H1 (cell line): ENCODE measurements around the gene SERINC5. TPM values are rescaled to one million over a fixed set of nuclear protein-coding genes. Genes with fewer than 3 reads are reported as not detected.

Source experiments
- CTCF ChIA-PET: fragments of 300-600 bp; sonication (Branson Sonifier 250); formaldehyde crosslinking; loops from one replicate; lab custom pipeline; 2021; ENCODE audit not compliant: partially characterized antibody; lab: Charles Lee
- POLR2A ChIA-PET: fragments of 300-600 bp; sonication (Branson Sonifier 250); formaldehyde crosslinking; loops from one replicate; lab custom pipeline; 2021; ENCODE audit warnings: inconsistent platforms; ENCODE audit not compliant: partially characterized antibody; lab: Charles Lee
- DNase-seq, 2 experiments: peaks; one replicate each; pipeline versions ENCODE4 v3.0.0 to v3.0.0-alpha.2; 2010 to 2022; ENCODE audit warnings: low spot score in 2 of 2, low read depth in 1 of 2, mixed read lengths in 1 of 2
- FAIRE-seq: peaks from 2 replicates; lab custom pipeline; 2011; peaks lifted over from hg19 to GRCh38; lab: Jason Lieb, UNC
- H2AFZ ChIP-seq: 2 replicates; pipeline ENCODE4 v1.8.1; 2012; ENCODE audit warnings: low read length, inconsistent platforms
- H2AK5ac ChIP-seq: 2 replicates; pipeline ENCODE4 v1.6.1; 2013; ENCODE audit warnings: low read depth, low read length
- H2BK120ac ChIP-seq: replicated peaks from 2 replicates; pipeline ENCODE3; 2013; ENCODE audit warnings: low read depth, low read length, inconsistent platforms
- H2BK12ac ChIP-seq: 2 replicates; pipeline ENCODE4 v1.6.1; 2013; ENCODE audit warnings: low read depth, low read length
- H2BK15ac ChIP-seq: 2 replicates; pipeline ENCODE4 v1.6.1; 2013; ENCODE audit warnings: low read length
- H2BK20ac ChIP-seq: 2 replicates; pipeline ENCODE4 v1.6.1; 2013; ENCODE audit warnings: low read length
- H2BK5ac ChIP-seq: 2 replicates; pipeline ENCODE4 v1.6.1; 2013; ENCODE audit warnings: low read depth, low read length
- H3K14ac ChIP-seq: 2 replicates; pipeline ENCODE4 v1.6.1; 2013; ENCODE audit warnings: inconsistent platforms; ENCODE audit not compliant: insufficient read length
- H3K18ac ChIP-seq: 2 replicates; pipeline ENCODE4 v1.6.1; 2013; ENCODE audit warnings: low read length; ENCODE audit errors: extremely low read depth
- H3K23ac ChIP-seq: 2 replicates; pipeline ENCODE4 v1.6.1; 2013; ENCODE audit warnings: inconsistent platforms; ENCODE audit not compliant: insufficient read length
- H3K23me2 ChIP-seq: 2 replicates; pipeline ENCODE4 v1.6.1; 2013; ENCODE audit warnings: low read depth, low read length
- H3K27ac ChIP-seq: 2 replicates; pipeline ENCODE4 v1.6.1; 2011; ENCODE audit warnings: low read depth, low read length, inconsistent platforms
- H3K27me3 ChIP-seq, 4 experiments: replicated peaks in 1 of 4; 1 replicate in 1 of 4; 2 replicates in 3 of 4; pipeline versions ENCODE4 v1.6.1 to v1.8.1; 2011 to 2013; ENCODE audit warnings: low read length in 3 of 4, mild to moderate bottlenecking in 3 of 4, inconsistent platforms in 2 of 4, mixed read lengths in 2 of 4, moderate library complexity in 1 of 4; ENCODE audit not compliant: control insufficient read depth in 3 of 4, insufficient read depth in 3 of 4; ENCODE audit errors: extremely low read depth in 1 of 4
- H3K36me3 ChIP-seq, 4 experiments: 2 replicates each; pipeline versions ENCODE4 v1.6.1 to v1.8.1; 2011 to 2013; ENCODE audit warnings: mild to moderate bottlenecking in 4 of 4, low read length in 3 of 4, moderate library complexity in 2 of 4, control low read depth in 1 of 4, inconsistent platforms in 1 of 4; ENCODE audit not compliant: insufficient read depth in 4 of 4, control insufficient read depth in 2 of 4
- H3K4ac ChIP-seq: replicated peaks from 2 replicates; pipeline ENCODE3; 2013; ENCODE audit warnings: low read length, low read depth, mixed read lengths, inconsistent platforms; ENCODE audit not compliant: insufficient read length
- H3K4me1 ChIP-seq, 4 experiments: replicated peaks in 1 of 4; 1 replicate in 1 of 4; 2 replicates in 3 of 4; pipeline versions ENCODE4 v1.6.1 to v1.8.1; 2011 to 2013; ENCODE audit warnings: low read length in 3 of 4, inconsistent platforms in 2 of 4, mixed read lengths in 1 of 4; ENCODE audit not compliant: insufficient read depth in 4 of 4, control insufficient read depth in 3 of 4
- H3K4me2 ChIP-seq, 2 experiments: 2 replicates each; pipeline versions ENCODE4 v1.6.1 to v1.8.1; 2011 to 2013; ENCODE audit warnings: low read depth in 2 of 2, low read length in 2 of 2, control low read depth in 1 of 2, inconsistent platforms in 1 of 2, mild to moderate bottlenecking in 1 of 2; ENCODE audit not compliant: insufficient read depth in 1 of 2
- H3K4me3 ChIP-seq, 4 experiments: fragments of 200-600, 300-600 bp in 1 of 4; sonication (generic), shearing (Covaris generic), sonication (Bioruptor Twin) in 1 of 4; 2 replicates each; pipeline versions ENCODE4 v1.5.1 to v1.8.1; 2011 to 2016; ENCODE audit warnings: low read length in 4 of 4, low read depth in 3 of 4, control low read depth in 2 of 4, inconsistent platforms in 2 of 4, mild to moderate bottlenecking in 2 of 4, mixed read lengths in 1 of 4, moderate library complexity in 1 of 4; ENCODE audit not compliant: insufficient read depth in 2 of 4; ENCODE audit errors: extremely low read depth in 1 of 4
- H3K56ac ChIP-seq: replicated peaks from 2 replicates; pipeline ENCODE3; 2013; ENCODE audit warnings: low read depth, mild to moderate bottlenecking, mixed read lengths, low read length, inconsistent platforms; ENCODE audit not compliant: insufficient read length
- H3K79me1 ChIP-seq: 2 replicates; pipeline ENCODE4 v1.6.1; 2013; ENCODE audit warnings: low read depth, low read length, control low read depth
- H3K79me2 ChIP-seq, 2 experiments: 2 replicates each; pipeline versions ENCODE4 v1.6.1 to v1.8.1; 2012 to 2013; ENCODE audit warnings: low read length in 2 of 2, mild to moderate bottlenecking in 2 of 2, inconsistent platforms in 1 of 2; ENCODE audit not compliant: insufficient read depth in 2 of 2, control insufficient read depth in 1 of 2
- H3K9ac ChIP-seq, 4 experiments: replicated peaks in 1 of 4; 1 replicate in 1 of 4; 2 replicates in 3 of 4; pipeline versions ENCODE4 v1.6.1 to v1.8.1; 2011 to 2013; ENCODE audit warnings: low read depth in 3 of 4, low read length in 3 of 4, control low read depth in 2 of 4, mild to moderate bottlenecking in 2 of 4, moderate library complexity in 2 of 4, inconsistent platforms in 1 of 4; ENCODE audit errors: extremely low read depth in 1 of 4
- H3K9me3 ChIP-seq, 2 experiments: 2 replicates each; pipeline versions ENCODE4 v1.6.1 to v1.8.1; 2012 to 2013; ENCODE audit warnings: mild to moderate bottlenecking in 2 of 2, moderate library complexity in 2 of 2, control low read depth in 1 of 2, inconsistent platforms in 1 of 2, low read depth in 1 of 2, low read length in 1 of 2, mixed read lengths in 1 of 2; ENCODE audit not compliant: insufficient read depth in 2 of 2
- H4K20me1 ChIP-seq, 2 experiments: replicated peaks in 1 of 2; 2 replicates each; pipeline versions ENCODE3 to v1.8.1; 2011 to 2013; ENCODE audit warnings: inconsistent platforms in 2 of 2, low read length in 2 of 2, mild to moderate bottlenecking in 1 of 2; ENCODE audit not compliant: insufficient read depth in 2 of 2, control insufficient read depth in 1 of 2
- H4K5ac ChIP-seq: 2 replicates; pipeline ENCODE4 v1.6.1; 2013; ENCODE audit warnings: low read length, low read depth, mixed read lengths, inconsistent platforms; ENCODE audit not compliant: insufficient read length
- H4K8ac ChIP-seq: 2 replicates; pipeline ENCODE4 v1.8.0; 2013; ENCODE audit warnings: mild to moderate bottlenecking, moderate library complexity, low read length, inconsistent platforms; ENCODE audit not compliant: insufficient read depth; ENCODE audit errors: extremely low read depth
- H4K91ac ChIP-seq: replicated peaks from 2 replicates; pipeline ENCODE3; 2013; ENCODE audit warnings: low read length, mixed read lengths, inconsistent platforms; ENCODE audit not compliant: insufficient read length
- CBX5 ChIP-seq: fragments of 300-800, 300-1000 bp; sonication (generic); IDR thresholded peaks from 2 replicates; pipeline ENCODE4 v1.7.1; 2016; ENCODE audit warnings: antibody characterized with exemption, low read length, low read depth
- CBX8 ChIP-seq: fragments of 300-800, 300-1000 bp; sonication (generic); IDR thresholded peaks from 2 replicates; pipeline ENCODE4 v1.7.1; 2016; ENCODE audit warnings: low read depth, low read length, borderline replicate concordance
- EZH2 ChIP-seq: fragments of 200-600 bp; sonication (generic); IDR thresholded peaks from 2 replicates; pipeline ENCODE4 v1.7.1; 2012; ENCODE audit warnings: low read depth, mild to moderate bottlenecking, moderate library complexity, low read length, inconsistent platforms; ENCODE audit not compliant: severe bottlenecking
- GTF2F1 ChIP-seq: IDR thresholded peaks from 2 replicates; pipeline ENCODE4 v1.6.1; 2012; ENCODE audit warnings: low read depth, low read length, improper control_type of control experiment, borderline replicate concordance
- KDM1A ChIP-seq: fragments of 200-600, 300-600 bp; sonication (generic); IDR thresholded peaks from 2 replicates; pipeline ENCODE4 v1.7.1; 2016; ENCODE audit warnings: mild to moderate bottlenecking, low read length, borderline replicate concordance
- KDM4A ChIP-seq: IDR thresholded peaks from one replicate; pipeline ENCODE4 v1.7.1; 2012; ENCODE audit warnings: low read depth, mild to moderate bottlenecking, moderate library complexity, low read length, inconsistent platforms; ENCODE audit not compliant: severe bottlenecking
- POU5F1 ChIP-seq: IDR thresholded peaks from 2 replicates; pipeline ENCODE4 v1.6.1; 2011; ENCODE audit warnings: low read depth, mild to moderate bottlenecking, low read length, moderate library complexity
- RNF2 ChIP-seq: fragments of 200-900, 300-1000 bp; sonication (generic); IDR thresholded peaks from 2 replicates; pipeline ENCODE4 v1.7.1; 2016; ENCODE audit warnings: borderline replicate concordance, low read depth, mild to moderate bottlenecking, antibody characterized with exemption, low read length; ENCODE audit not compliant: poor library complexity, severe bottlenecking; ENCODE audit errors: missing control alignments
- SAP30 ChIP-seq: fragments of 300-600 bp; sonication (generic); IDR thresholded peaks from 2 replicates; pipeline ENCODE4 v1.7.1; 2012; ENCODE audit warnings: low read length, moderate library complexity, mild to moderate bottlenecking, inconsistent platforms; ENCODE audit not compliant: insufficient read depth, insufficient replicate concordance
- SP2 ChIP-seq: IDR thresholded peaks from 2 replicates; pipeline ENCODE4 v1.6.1; 2012; ENCODE audit warnings: mild to moderate bottlenecking, low read length, inconsistent platforms
- SRF ChIP-seq: IDR thresholded peaks from 2 replicates; pipeline ENCODE4 v1.6.1; 2011; ENCODE audit warnings: mild to moderate bottlenecking, low read depth, low read length, moderate library complexity
- TCF12 ChIP-seq: IDR thresholded peaks from 2 replicates; pipeline ENCODE4 v1.6.1; 2011; ENCODE audit warnings: low read depth, mild to moderate bottlenecking, low read length
- TEAD4 ChIP-seq: IDR thresholded peaks from 2 replicates; pipeline ENCODE4 v1.6.1; 2012; ENCODE audit warnings: low read depth, low read length, inconsistent platforms, mixed read lengths
- YY1 ChIP-seq: IDR thresholded peaks from 2 replicates; pipeline ENCODE4 v1.6.1; 2011; ENCODE audit warnings: low read depth, mild to moderate bottlenecking, low read length
- WGBS, 2 experiments: shearing (Covaris generic) in 1 of 2; methylation state at CpG; one replicate each; pipeline versions ENCODE4 v1.1.6 to v1.1.7; 2013 to 2015; ENCODE audit warnings: low lambda C conversion rate in 2 of 2, mixed read lengths in 2 of 2, inconsistent platforms in 1 of 2, low coverage in 1 of 2, missing lambda C conversion rate in 1 of 2; ENCODE audit not compliant: insufficient replicate concordance in 2 of 2, insufficient coverage in 1 of 2, insufficient read length in 1 of 2; ENCODE audit errors: extremely low coverage in 1 of 2, missing lambda C conversion rate in 1 of 2; 5-methylcytosine and 5-hydroxymethylcytosine counted together
- polyA plus RNA-seq, 7 experiments: library from polyadenylated mRNA; depleted of rRNA in 3 of 7; stranded (reverse) in 5 of 7; unstranded in 2 of 7; fragments of >200 nt in 5 of 7; fragments of 200-250 nt in 2 of 7; gene quantifications; 1 replicate in 5 of 7; 2 replicates in 1 of 7; 4 replicates in 1 of 7; pipeline versions ENCODE4 v1.2.1 to v1.2.3, GENCODE V29; 2011 to 2013; ENCODE audit warnings: missing spikeins in 2 of 7, mixed read lengths in 2 of 7
- total RNA-seq: library from RNA; stranded (reverse); fragmentation: NEBNext Ultra II Directional; extraction: Animal tissue kit (Norgen Biotek cat#: 25700); gene quantifications from 2 replicates; pipeline ENCODE4 v1.2.1, GENCODE V29; 2021

Gene SERINC5
- total and polyA plus RNA-seq, 2 of the 8 experiments (the other 6 are each of a cell fraction or from before 2014, with no cell fraction given), result 32.2 to 149 TPM

GRCh38 chr5:80082731-80083100 lies 173.1 kb downstream of the SERINC5 start:
- H2BK20ac ChIP-seq, result no peak overlapping the region
- no peaks in the 10 kb centered on the region for H3K9me3 ChIP-seq
- no peak overlapping the region for H3K14ac ChIP-seq
- FAIRE-seq (no peak), DNase-seq (peak; percentile 39 to 93)
- H2BK120ac ChIP-seq, result no peak overlapping the region
- no peak overlapping the region for H4K8ac ChIP-seq
- POLR2A ChIA-PET, result no interaction called here
- H3K4me2 ChIP-seq, result no peak overlapping the region
- WGBS, 2 experiments, result 33% methylated on average over 8 of the region's 16 CpGs; no CpG with 5 or more reads in 1 of the 2 experiments
- H4K20me1 ChIP-seq, result no peaks in the 10 kb centered on the region
- CTCF ChIA-PET, result interaction anchor here (0.6 to 4.5 kb wide), 47 partner anchors 9 to 247 kb away, joined by 3 to 43 read pairs (median 4); partner anchors contain the start of gene SERINC5
- H3K23me2 ChIP-seq, result no peaks in the 10 kb centered on the region
- H3K9ac ChIP-seq, result no peak overlapping the region
- peak overlapping the region; percentile 10; the same call in 1 of the 2 replicates for H2AFZ ChIP-seq
- H2BK12ac ChIP-seq, result no peak overlapping the region
- H3K4me1 ChIP-seq, result no peaks in the 10 kb centered on the region; a peak in 1 of 7 replicates
- no peaks in the 10 kb centered on the region for H3K79me2 ChIP-seq
- H3K36me3 ChIP-seq, result no peaks in the 10 kb centered on the region
- no peak overlapping the region for H3K4me3 ChIP-seq
- H3K23ac ChIP-seq, result no peak overlapping the region
- H3K79me1 ChIP-seq, result no peaks in the 10 kb centered on the region
- H2BK15ac ChIP-seq, result no peak overlapping the region
- H2AK5ac ChIP-seq, result no peak overlapping the region
- H2BK5ac ChIP-seq, result no peak overlapping the region
- no peak overlapping the region for H3K18ac ChIP-seq
- H3K56ac ChIP-seq, result no peak overlapping the region
- H4K5ac ChIP-seq, result no peak overlapping the region
- H4K91ac ChIP-seq, result no peak overlapping the region
- no peaks in the 10 kb centered on the region for H3K27me3 ChIP-seq
- no peak overlapping the region for H3K4ac ChIP-seq
- H3K27ac ChIP-seq, result no peak overlapping the region
- TF ChIP-seq SAP30 (no peak), CBX8 (no peak), EZH2 (no peak), CBX5 (no peak), TEAD4 (no peak), POU5F1 (no peak), YY1 (peak; percentile 98), GTF2F1 (no peak), RNF2 (no peak), KDM4A (no peak), SRF (no peak), TCF12 (no peak), SP2 (no peak), KDM1A (no peak)
